Measurements from ENCODE around the gene NME5. TPM values are rescaled to one million over a fixed set of nuclear protein-coding genes. Genes with fewer than 3 reads are reported as not detected.
"Not testable (repeated sequence)": the region's sequence is repeated elsewhere in the genome, so short reads cannot be mapped to it uniquely, and the experiment has no call there.

NME5 gene
- polyA plus RNA-seq, 4 donors = 20.3 to 28.7 (median 24.0) TPM

GRCh38 chr5:138083702-138084101, 55.5 kb downstream of the NME5 start, which contains the start of gene WNT8A:
Gene WNT8A (plus strand): TSS chr5:138084033. CDS start chr5:138084128, 95 bp downstream.
- no peak for DNase-seq (ENCODE audit: low read depth in 4 of 4, low spot score in 3 of 4)

GRCh38 chr5:138082033-138082432, 57.2 kb downstream of the NME5 start:
- no peak for DNase-seq (ENCODE audit: low read depth in 4 of 4, low spot score in 3 of 4)

GRCh38 chr5:138078006-138078643, 61.1 kb downstream of the NME5 start:
- no peak for DNase-seq (ENCODE audit: low read depth in 4 of 4, low spot score in 3 of 4)

- peak; percentile 27 to 45 (median 36) for DNase-seq (ENCODE audit: low read depth in 4 of 4, low spot score in 3 of 4)
Measured at GRCh38 chr5:138077064-138077696, 62.0 kb downstream of the NME5 start.

- DNase-seq (ENCODE audit: low read depth in 4 of 4, low spot score in 3 of 4) = not testable (repeated sequence)
Measured at GRCh38 chr5:138070026-138070425, 69.2 kb downstream of the NME5 start.

- peak in 2 of 4 donors; percentile 23 to 25 for DNase-seq (ENCODE audit: low read depth in 4 of 4, low spot score in 3 of 4)
Measured at GRCh38 chr5:138068742-138069600, 70.3 kb downstream of the NME5 start.

- DNase-seq (ENCODE audit: low read depth in 4 of 4, low spot score in 3 of 4) = no peak
Measured at GRCh38 chr5:138067945-138068344, 71.3 kb downstream of the NME5 start.

Other genes starting within 250 kb of the NME5 start
- under 1 TPM; 0.25 to 0.41 (median 0.31) TPM for gene PKD2L2, start 250.0 kb downstream of the NME5 start, polyA plus RNA-seq (ENCODE audit: insufficient read length in 4 of 4)
- 10 to 100 TPM; 48.5 to 60.0 (median 54.2) TPM for gene FAM13B, start 106.3 kb downstream of the NME5 start, polyA plus RNA-seq (ENCODE audit: insufficient read length in 4 of 4)
- gene WNT8A, start 55.4 kb downstream of the NME5 start, polyA plus RNA-seq (ENCODE audit: insufficient read length in 4 of 4) = under 1 TPM; 0.11 to 0.17 (median 0.14) TPM
- gene BRD8, start 39.2 kb upstream of the NME5 start, polyA plus RNA-seq (ENCODE audit: insufficient read length in 4 of 4) = 100 to 1,000 TPM in 3 of 4 donors, 10 to 100 TPM in 1; 98.8 to 134 (median 122) TPM
- gene KIF20A, start 39.7 kb upstream of the NME5 start, polyA plus RNA-seq (ENCODE audit: insufficient read length in 4 of 4) = 10 to 100 TPM; 35.1 to 41.9 (median 37.7) TPM
- 10 to 100 TPM; 53.9 to 68.7 (median 67.0) TPM for gene CDC23, start 73.9 kb upstream of the NME5 start, polyA plus RNA-seq (ENCODE audit: insufficient read length in 4 of 4)
- gene GFRA3, start 135.2 kb upstream of the NME5 start, polyA plus RNA-seq (ENCODE audit: insufficient read length in 4 of 4) = 1 to 10 TPM; 2.7 to 7.3 (median 3.9) TPM
- gene CDC25C, start 192.4 kb upstream of the NME5 start, polyA plus RNA-seq (ENCODE audit: insufficient read length in 4 of 4) = 1 to 10 TPM; 6.7 to 7.6 (median 7.1) TPM
- 10 to 100 TPM; 31.0 to 33.1 (median 31.7) TPM for gene FAM53C, start 198.8 kb upstream of the NME5 start, polyA plus RNA-seq (ENCODE audit: insufficient read length in 4 of 4)
- gene KDM3B, start 213.3 kb upstream of the NME5 start, polyA plus RNA-seq (ENCODE audit: insufficient read length in 4 of 4) = 10 to 100 TPM; 88.8 to 95.8 (median 94.0) TPM

Measured in right renal pelvis (tissue), 4 donors.